A549 (cell line): ENCODE results near the gene MYOM1. TPM values are rescaled to one million over a fixed set of nuclear protein-coding genes. Genes with fewer than 3 reads are reported as not detected.

Experiments
- ATAC-seq, 2 experiments: fragments of 200-7000 bp in 1 of 2; fragments of >200 bp in 1 of 2; cut with Nextera tagmentation in 1 of 2; cut with Tn5 transposase in 1 of 2; 3 replicates each; pipeline versions ENCODE4 v1.8.0 to v1.9.1; 2018 to 2020; ENCODE audit warnings: mild to moderate bottlenecking in 1 of 2, moderate library complexity in 1 of 2
- CTCF ChIA-PET: fragments of 300-600 bp; sonication (Branson Sonifier 250); formaldehyde crosslinking; extraction: SDS; loops from one replicate; lab custom pipeline; 2021; ENCODE audit warnings: antibody characterized with exemption, inconsistent platforms; lab: Yijun Ruan, JAX
- POLR2A ChIA-PET: fragments of 350-600 bp; formaldehyde crosslinking; extraction: SDS; loops from one replicate; lab custom pipeline; 2021; ENCODE audit warnings: antibody characterized with exemption, inconsistent platforms; lab: Yijun Ruan, JAX
- DNase-seq, 2 experiments: peaks; one replicate each; pipeline versions ENCODE4 v3.0.0 to v3.0.0-alpha.2; 2011 to 2016; ENCODE audit warnings: low read depth in 1 of 2, low spot score in 1 of 2
- FAIRE-seq: peaks from 2 replicates; lab custom pipeline; 2011; peaks lifted over from hg19 to GRCh38; lab: Jason Lieb, UNC
- H3K27ac ChIP-seq, 2 experiments: fragments of >200 bp; sonication (Bioruptor Twin); formaldehyde crosslinking; 3 replicates each; pipeline ENCODE4 v1.5.1; 2016 to 2017
- H3K4me1 ChIP-seq: fragments of >200 bp; sonication (Bioruptor Twin); formaldehyde crosslinking; 3 replicates; pipeline ENCODE4 v1.6.1; 2016
- H3K4me2 ChIP-seq: fragments of >200 bp; sonication (Bioruptor Twin); formaldehyde crosslinking; 3 replicates; pipeline ENCODE4 v1.6.1; 2016
- H3K4me3 ChIP-seq: fragments of >200 bp; sonication (Bioruptor Twin); formaldehyde crosslinking; 3 replicates; pipeline ENCODE4 v1.5.1; 2016
- H3K9me3 ChIP-seq: fragments of >200 bp; sonication (Bioruptor Twin); formaldehyde crosslinking; 3 replicates; pipeline ENCODE4 v1.6.1; 2016
- BHLHE40 ChIP-seq: IDR thresholded peaks from 2 replicates; pipeline ENCODE4 v1.6.1; 2012; ENCODE audit warnings: low read depth, low read length, inconsistent platforms
- CBX2 ChIP-seq: fragments of 200-600 bp; sonication (generic); IDR thresholded peaks from 2 replicates; pipeline ENCODE4 v1.6.1; 2016; ENCODE audit warnings: low read depth, mild to moderate bottlenecking, borderline replicate concordance
- CEBPB ChIP-seq, 2 experiments: fragments of >200 bp in 1 of 2; sonication (Bioruptor Twin) in 1 of 2; formaldehyde crosslinking in 1 of 2; IDR thresholded peaks; 2 replicates each; pipeline ENCODE4 v1.6.1; 2012 to 2016
- CHD4 ChIP-seq: fragments of 200-600 bp; sonication (generic); IDR thresholded peaks from 2 replicates; pipeline ENCODE4 v1.6.1; 2016; ENCODE audit warnings: antibody characterized with exemption, mild to moderate bottlenecking, borderline replicate concordance
- EHF ChIP-seq: fragments of 250-450 bp; sonication (Bioruptor Pico); IDR thresholded peaks from 2 replicates; pipeline ENCODE4 v1.5.0; 2020; ENCODE audit warnings: mild to moderate bottlenecking
- EHMT2 ChIP-seq: fragments of 200-600 bp; sonication (generic); IDR thresholded peaks from 2 replicates; pipeline ENCODE4 v1.6.1; 2016; ENCODE audit warnings: antibody characterized with exemption, low read depth, mild to moderate bottlenecking, moderate library complexity
- EP300 ChIP-seq, 2 experiments: fragments of >200 bp; sonication (Bioruptor Twin); formaldehyde crosslinking; IDR thresholded peaks; 2 replicates in 1 of 2; 3 replicates in 1 of 2; pipeline ENCODE4 v1.6.1; 2016 to 2017
- FOSL2 ChIP-seq, 2 experiments: fragments of 450-650 bp in 1 of 2; fragments of >200 bp in 1 of 2; sonication (Bioruptor Twin) in 1 of 2; formaldehyde crosslinking; IDR thresholded peaks; 2 replicates each; pipeline versions ENCODE4 v1.5.0 to v1.6.1; 2016 to 2020; ENCODE audit warnings: mild to moderate bottlenecking in 1 of 2, moderate library complexity in 1 of 2
- FOXS1 ChIP-seq: fragments of 250-450 bp; sonication (Bioruptor Pico); IDR thresholded peaks from 2 replicates; pipeline ENCODE4 v1.5.0; 2020; ENCODE audit warnings: mild to moderate bottlenecking, moderate library complexity
- HOXB13 ChIP-seq: fragments of 250-450 bp; sonication (Bioruptor Pico); IDR thresholded peaks from 2 replicates; pipeline ENCODE4 v1.5.0; 2020; ENCODE audit warnings: low read depth, mild to moderate bottlenecking, moderate library complexity
- HOXB5 ChIP-seq: fragments of 250-450 bp; sonication (Bioruptor Pico); IDR thresholded peaks from 2 replicates; pipeline ENCODE4 v1.5.0; 2020; ENCODE audit warnings: mild to moderate bottlenecking, moderate library complexity
- KDM5A ChIP-seq: fragments of 200-600 bp; sonication (generic); IDR thresholded peaks from 2 replicates; pipeline ENCODE4 v1.6.1; 2016; ENCODE audit warnings: antibody characterized with exemption, mild to moderate bottlenecking
- NFE2L2 ChIP-seq: fragments of 150-350 bp; conservative IDR thresholded peaks from 2 replicates; pipeline ENCODE4 v1.6.1; 2014; ENCODE audit warnings: low read length
- NPAS2 ChIP-seq: fragments of 250-450 bp; sonication (Bioruptor Pico); IDR thresholded peaks from 2 replicates; pipeline ENCODE4 v1.8.0; 2022; ENCODE audit warnings: mild to moderate bottlenecking, moderate library complexity, borderline replicate concordance
- RARB ChIP-seq: fragments of 250-450 bp; sonication (Bioruptor Pico); IDR thresholded peaks from 2 replicates; pipeline ENCODE4 v1.8.0; 2021; ENCODE audit warnings: mild to moderate bottlenecking, moderate library complexity
- RCOR1 ChIP-seq: fragments of 150-350 bp; IDR thresholded peaks from 2 replicates; pipeline ENCODE4 v1.6.1; 2014; ENCODE audit warnings: antibody characterized with exemption, low read length, low read depth
- RFX5 ChIP-seq: fragments of 450-650 bp; IDR thresholded peaks from 2 replicates; pipeline ENCODE4 v1.7.1; 2014; ENCODE audit warnings: antibody characterized with exemption, mild to moderate bottlenecking, moderate library complexity
- RNF2 ChIP-seq: fragments of 200-600 bp; sonication (generic); IDR thresholded peaks from 2 replicates; pipeline ENCODE4 v1.6.1; 2016; ENCODE audit warnings: low read depth, mild to moderate bottlenecking, antibody characterized with exemption, moderate library complexity, borderline replicate concordance
- TFCP2L1 ChIP-seq: fragments of 250-450 bp; sonication (Bioruptor Pico); IDR thresholded peaks from 2 replicates; pipeline ENCODE4 v1.5.0; 2021; ENCODE audit warnings: mild to moderate bottlenecking
- WGBS: methylation state at CpG from one replicate; pipeline ENCODE4 v1.1.6; 2017; ENCODE audit errors: missing lambda C conversion rate; 5-methylcytosine and 5-hydroxymethylcytosine counted together
- polyA plus RNA-seq, 4 experiments: library from polyadenylated mRNA; depleted of rRNA in 3 of 4; stranded (reverse); fragments of >200 nt; fragmentation: RNase III in 1 of 4; extraction: RNeasy Plus Mini Kit Qiagen cat#74134 plus additional on column Dnase treatment in 1 of 4; gene quantifications; 2 replicates in 3 of 4; 3 replicates in 1 of 4; pipeline ENCODE4 v1.2.3, GENCODE V29; 2011 to 2017
- TF ChIP-seq, protein P1 (sequence below): fragments of 450-650 bp; IDR thresholded peaks from 2 replicates; pipeline ENCODE4 v1.6.1; 2014; ENCODE audit warnings: antibody characterized with exemption
- TF ChIP-seq, protein P2 (sequence below): fragments of >200 bp; sonication (Bioruptor Twin); formaldehyde crosslinking; IDR thresholded peaks from 2 replicates; pipeline ENCODE4 v1.6.1; 2016
- TF ChIP-seq, protein P3 (sequence below): fragments of 200-600 bp; sonication (generic); IDR thresholded peaks from 2 replicates; pipeline ENCODE4 v1.6.1; 2016; ENCODE audit warnings: antibody characterized with exemption, mild to moderate bottlenecking, moderate library complexity
- TF ChIP-seq, protein P4 (sequence below): fragments of >200 bp; sonication (Bioruptor Twin); formaldehyde crosslinking; IDR thresholded peaks from 3 replicates; pipeline ENCODE4 v1.6.1; 2016
- TF ChIP-seq, protein P5 (sequence below): IDR thresholded peaks from 2 replicates; pipeline ENCODE4 v1.6.1; 2012; ENCODE audit warnings: low read depth, borderline replicate concordance
- TF ChIP-seq, protein P6 (sequence below): IDR thresholded peaks from 2 replicates; pipeline ENCODE4 v1.6.1; 2012

The MYOM1 gene
- polyA plus RNA-seq, 2 of the 4 experiments (the other 2 are of a cell fraction), result 0.18 to 0.30 TPM

DNA sequence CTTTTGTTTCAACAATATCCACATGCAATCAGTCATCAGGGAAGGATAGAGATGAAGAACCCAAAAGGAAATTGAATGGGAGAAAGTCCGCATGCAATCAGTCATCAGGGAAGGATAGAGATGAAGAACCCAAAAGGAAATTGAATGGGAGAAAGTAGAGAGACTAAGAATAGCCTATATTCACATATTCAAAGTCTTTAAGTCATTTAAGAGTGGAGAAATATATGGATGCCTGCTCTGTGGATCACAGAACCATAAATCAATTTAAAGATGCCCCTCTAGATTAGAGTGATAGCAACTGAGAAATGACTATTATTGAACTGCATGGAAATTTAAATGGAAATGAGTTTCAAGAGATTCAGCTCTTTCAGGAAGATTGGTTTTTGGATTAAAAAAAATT lies 116.8 kb downstream of the MYOM1 start:
- Histone ChIP-seq H3K4me1 (peaks cover 15% of the 10 kb centered on the region), H3K4me2 (no peak overlapping the region), H3K27ac (no peak overlapping the region), H3K4me3 (no peak overlapping the region), H3K9me3 (no peaks in the 10 kb centered on the region)
- 91% methylated on average over 1 of the region's 1 CpG for WGBS
- CTCF ChIA-PET, result interaction anchor here (1.8 kb wide), 1 partner anchor 42 kb away, joined by 4 read pairs; no protein-coding TSS in a partner anchor
- ATAC-seq (no peak), DNase-seq (no peak), FAIRE-seq (no peak)
- TF ChIP-seq EHMT2, result no peak
- no peak for TF ChIP-seq FOXS1
- no peak for TF ChIP-seq EP300 (IDR thresholded peaks at IDR 0.05)
- no peak for TF ChIP-seq RNF2
- no peak for TF ChIP-seq HOXB13
- no peak for TF ChIP-seq FOSL2 (IDR thresholded peaks at IDR 0.05)
- no peak for TF ChIP-seq FOSL2 (CRISPR knock-in tag; IDR thresholded peaks at IDR 0.05)
- TF ChIP-seq, protein P1, sequence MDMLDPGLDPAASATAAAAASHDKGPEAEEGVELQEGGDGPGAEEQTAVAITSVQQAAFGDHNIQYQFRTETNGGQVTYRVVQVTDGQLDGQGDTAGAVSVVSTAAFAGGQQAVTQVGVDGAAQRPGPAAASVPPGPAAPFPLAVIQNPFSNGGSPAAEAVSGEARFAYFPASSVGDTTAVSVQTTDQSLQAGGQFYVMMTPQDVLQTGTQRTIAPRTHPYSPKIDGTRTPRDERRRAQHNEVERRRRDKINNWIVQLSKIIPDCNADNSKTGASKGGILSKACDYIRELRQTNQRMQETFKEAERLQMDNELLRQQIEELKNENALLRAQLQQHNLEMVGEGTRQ, result no peak
- no peak for TF ChIP-seq HOXB5 (CRISPR knock-in tag)
- TF ChIP-seq, protein P2, sequence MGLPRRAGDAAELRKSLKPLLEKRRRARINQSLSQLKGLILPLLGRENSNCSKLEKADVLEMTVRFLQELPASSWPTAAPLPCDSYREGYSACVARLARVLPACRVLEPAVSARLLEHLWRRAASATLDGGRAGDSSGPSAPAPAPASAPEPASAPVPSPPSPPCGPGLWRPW, result no peak
- no peak for TF ChIP-seq NPAS2 (CRISPR knock-in tag)
- TF ChIP-seq RCOR1, result no peak
- TF ChIP-seq, protein P3, sequence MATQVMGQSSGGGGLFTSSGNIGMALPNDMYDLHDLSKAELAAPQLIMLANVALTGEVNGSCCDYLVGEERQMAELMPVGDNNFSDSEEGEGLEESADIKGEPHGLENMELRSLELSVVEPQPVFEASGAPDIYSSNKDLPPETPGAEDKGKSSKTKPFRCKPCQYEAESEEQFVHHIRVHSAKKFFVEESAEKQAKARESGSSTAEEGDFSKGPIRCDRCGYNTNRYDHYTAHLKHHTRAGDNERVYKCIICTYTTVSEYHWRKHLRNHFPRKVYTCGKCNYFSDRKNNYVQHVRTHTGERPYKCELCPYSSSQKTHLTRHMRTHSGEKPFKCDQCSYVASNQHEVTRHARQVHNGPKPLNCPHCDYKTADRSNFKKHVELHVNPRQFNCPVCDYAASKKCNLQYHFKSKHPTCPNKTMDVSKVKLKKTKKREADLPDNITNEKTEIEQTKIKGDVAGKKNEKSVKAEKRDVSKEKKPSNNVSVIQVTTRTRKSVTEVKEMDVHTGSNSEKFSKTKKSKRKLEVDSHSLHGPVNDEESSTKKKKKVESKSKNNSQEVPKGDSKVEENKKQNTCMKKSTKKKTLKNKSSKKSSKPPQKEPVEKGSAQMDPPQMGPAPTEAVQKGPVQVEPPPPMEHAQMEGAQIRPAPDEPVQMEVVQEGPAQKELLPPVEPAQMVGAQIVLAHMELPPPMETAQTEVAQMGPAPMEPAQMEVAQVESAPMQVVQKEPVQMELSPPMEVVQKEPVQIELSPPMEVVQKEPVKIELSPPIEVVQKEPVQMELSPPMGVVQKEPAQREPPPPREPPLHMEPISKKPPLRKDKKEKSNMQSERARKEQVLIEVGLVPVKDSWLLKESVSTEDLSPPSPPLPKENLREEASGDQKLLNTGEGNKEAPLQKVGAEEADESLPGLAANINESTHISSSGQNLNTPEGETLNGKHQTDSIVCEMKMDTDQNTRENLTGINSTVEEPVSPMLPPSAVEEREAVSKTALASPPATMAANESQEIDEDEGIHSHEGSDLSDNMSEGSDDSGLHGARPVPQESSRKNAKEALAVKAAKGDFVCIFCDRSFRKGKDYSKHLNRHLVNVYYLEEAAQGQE, result no peak
- POLR2A ChIA-PET, result no interaction called here

DNA sequence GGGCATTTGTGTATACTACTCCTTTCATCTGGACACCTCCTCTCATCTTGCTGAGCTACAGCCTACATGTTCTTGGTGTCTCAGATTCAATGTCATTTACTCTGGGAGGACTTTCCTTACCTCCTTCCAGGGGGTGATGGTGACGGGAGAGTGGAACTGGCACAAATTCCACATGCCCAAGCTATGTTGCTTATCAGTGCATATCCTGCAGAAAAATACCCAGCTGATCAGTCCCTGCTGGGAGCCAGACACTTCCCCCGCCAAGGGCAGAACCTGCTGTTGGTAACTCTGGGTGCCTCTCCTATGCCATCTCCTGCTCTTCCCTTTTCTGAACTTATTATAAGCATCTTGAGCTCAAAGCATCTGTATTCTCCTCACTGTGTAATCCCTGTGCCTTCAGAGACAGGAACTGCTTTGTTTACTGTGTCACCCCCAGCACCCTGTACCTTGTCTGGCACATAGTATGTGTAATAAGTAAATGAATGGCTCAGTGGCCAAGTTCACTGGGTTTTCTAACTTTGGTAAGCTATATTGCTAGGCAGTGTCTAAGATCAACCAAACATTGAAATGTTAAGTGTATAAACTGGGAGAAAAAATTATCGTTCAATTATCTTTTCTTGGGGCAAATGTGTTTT lies 119.2 kb downstream of the MYOM1 start:
- FAIRE-seq (no peak), DNase-seq (no peak), ATAC-seq (no peak)
- CTCF ChIA-PET, result interaction anchor here (2.7 kb wide), 1 partner anchor 28 kb away, joined by 11 read pairs; no protein-coding TSS in a partner anchor
- POLR2A ChIA-PET, result no interaction called here
- WGBS, result 55% methylated on average over 3 of the region's 3 CpGs
- Histone ChIP-seq H3K4me1 (peaks cover 15% of the 10 kb centered on the region), H3K27ac (no peak overlapping the region), H3K4me2 (no peak overlapping the region), H3K4me3 (no peak overlapping the region), H3K9me3 (no peaks in the 10 kb centered on the region)
- TF ChIP-seq NPAS2 (CRISPR knock-in tag), result no peak

DNA sequence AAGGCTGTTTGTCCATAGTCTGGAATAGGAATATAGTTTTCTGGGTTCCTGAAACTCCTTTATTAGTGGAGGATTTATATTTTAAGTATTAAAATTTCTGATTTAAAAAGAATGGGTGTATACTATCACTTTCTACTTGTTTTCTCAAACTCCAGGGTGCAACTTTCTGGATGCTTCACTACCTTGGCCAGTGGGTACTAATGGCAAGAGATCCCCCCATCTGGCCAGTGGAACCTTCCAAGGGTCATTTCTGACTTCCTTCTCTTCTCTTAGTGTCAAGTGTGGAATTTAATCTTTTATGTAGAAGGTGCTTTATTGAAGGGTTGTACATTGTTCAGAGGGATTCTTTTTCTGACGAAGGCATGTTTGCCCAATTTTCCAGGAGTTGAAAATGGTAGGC lies 120.4 kb downstream of the MYOM1 start:
- DNase-seq (no peak), ATAC-seq (no peak), FAIRE-seq (no peak)
- Histone ChIP-seq H3K9me3 (no peaks in the 10 kb centered on the region), H3K4me2 (no peak overlapping the region), H3K27ac (no peak overlapping the region), H3K4me1 (peaks cover 7% of the 10 kb centered on the region), H3K4me3 (no peak overlapping the region)
- TF ChIP-seq CBX2 (no peak), BHLHE40 (no peak), RARB (CRISPR knock-in tag) (no peak), CHD4 (no peak), FOXS1 (no peak), NFE2L2 (no peak), EHMT2 (no peak), KDM5A (no peak), NPAS2 (CRISPR knock-in tag) (no peak), EHF (CRISPR knock-in tag) (no peak), TFCP2L1 (CRISPR knock-in tag) (no peak), CEBPB (IDR thresholded peaks at IDR 0.05) (no peak), RFX5 (no peak)
- TF ChIP-seq, protein P1, result no peak
- TF ChIP-seq, protein P4, sequence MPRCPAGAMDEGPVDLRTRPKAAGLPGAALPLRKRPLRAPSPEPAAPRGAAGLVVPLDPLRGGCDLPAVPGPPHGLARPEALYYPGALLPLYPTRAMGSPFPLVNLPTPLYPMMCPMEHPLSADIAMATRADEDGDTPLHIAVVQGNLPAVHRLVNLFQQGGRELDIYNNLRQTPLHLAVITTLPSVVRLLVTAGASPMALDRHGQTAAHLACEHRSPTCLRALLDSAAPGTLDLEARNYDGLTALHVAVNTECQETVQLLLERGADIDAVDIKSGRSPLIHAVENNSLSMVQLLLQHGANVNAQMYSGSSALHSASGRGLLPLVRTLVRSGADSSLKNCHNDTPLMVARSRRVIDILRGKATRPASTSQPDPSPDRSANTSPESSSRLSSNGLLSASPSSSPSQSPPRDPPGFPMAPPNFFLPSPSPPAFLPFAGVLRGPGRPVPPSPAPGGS, result no peak
- TF ChIP-seq, protein P5, sequence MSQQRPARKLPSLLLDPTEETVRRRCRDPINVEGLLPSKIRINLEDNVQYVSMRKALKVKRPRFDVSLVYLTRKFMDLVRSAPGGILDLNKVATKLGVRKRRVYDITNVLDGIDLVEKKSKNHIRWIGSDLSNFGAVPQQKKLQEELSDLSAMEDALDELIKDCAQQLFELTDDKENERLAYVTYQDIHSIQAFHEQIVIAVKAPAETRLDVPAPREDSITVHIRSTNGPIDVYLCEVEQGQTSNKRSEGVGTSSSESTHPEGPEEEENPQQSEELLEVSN, result no peak
- TF ChIP-seq, protein P6, sequence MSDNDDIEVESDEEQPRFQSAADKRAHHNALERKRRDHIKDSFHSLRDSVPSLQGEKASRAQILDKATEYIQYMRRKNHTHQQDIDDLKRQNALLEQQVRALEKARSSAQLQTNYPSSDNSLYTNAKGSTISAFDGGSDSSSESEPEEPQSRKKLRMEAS, result no peak
- ChIA-PET POLR2A (no interaction called here), CTCF (interaction anchor here (2.7 kb wide), 1 partner anchor 29 kb away, joined by 11 read pairs; no protein-coding TSS in a partner anchor)
- WGBS, result 0% methylated on average over 1 of the region's 1 CpG
